HCT116 (cell line): Measurements from ENCODE around the gene NEK6. TPM values are rescaled to one million over a fixed set of nuclear protein-coding genes. Genes with fewer than 3 reads are reported as not detected.

Experiments
- ATAC-seq: fragments of 200-7000 bp; cut with Tn5 transposase; 2 replicates; pipeline ENCODE4 v1.9.1; 2020; ENCODE audit warnings: mild to moderate bottlenecking, moderate library complexity
- BruUV-seq: library from RNA; stranded (reverse); fragments of 400-500 nt; replicated peaks from 2 replicates; lab custom pipeline; 2021; lab: Mats Ljungman, UMichigan
- CTCF ChIA-PET: fragments of 300-600 bp; sonication (Branson Sonifier 250); formaldehyde crosslinking; loops from one replicate; lab custom pipeline; 2021; ENCODE audit warnings: antibody characterized with exemption; lab: Charles Lee
- POLR2A ChIA-PET: fragments of 300-600, 350-600 bp; sonication (Branson Sonifier 250); formaldehyde crosslinking; loops from one replicate; lab custom pipeline; 2021; ENCODE audit warnings: antibody characterized with exemption; lab: Charles Lee
- RAD21 ChIA-PET, 2 experiments: fragments of 300-600 bp; sonication (Branson Sonifier 250); formaldehyde crosslinking; loops; one replicate each; lab custom pipeline; 2023; ENCODE audit warnings: low total read pairs in 2 of 2; ENCODE audit not compliant: uncharacterized antibody in 2 of 2, unreplicated experiment in 2 of 2, low non-redundant PET in 1 of 2; lab: Charles Lee
- DNase-seq: peaks from one replicate; pipeline ENCODE4 v3.0.0-alpha.2; 2010; ENCODE audit warnings: low read depth, low spot score
- H2AFZ ChIP-seq: fragments of 200-600 bp; shearing (Covaris generic), sonication (generic); 2 replicates; pipeline ENCODE4 v1.6.1; 2017; ENCODE audit warnings: low read depth, mixed run types, mixed read lengths, antibody characterized with exemption, low read length; ENCODE audit not compliant: poor library complexity, severe bottlenecking
- H3K27ac ChIP-seq: 2 replicates; pipeline ENCODE4 v1.5.1; 2012; ENCODE audit warnings: low read depth, low read length
- H3K27me3 ChIP-seq: fragments of 200-600 bp; sonication (generic); 2 replicates; pipeline ENCODE4 v1.6.1; 2016; ENCODE audit warnings: mixed run types, low read length, mixed read lengths; ENCODE audit not compliant: insufficient read depth
- H3K36me3 ChIP-seq, 2 experiments: fragments of 200-500 bp in 1 of 2; fragments of 200-600 bp in 1 of 2; sonication (Bioruptor generic) in 1 of 2; sonication (generic) in 1 of 2; 2 replicates each; pipeline versions ENCODE4 v1.5.1 to v1.6.1; 2014 to 2016; ENCODE audit warnings: low read length in 2 of 2, inconsistent platforms in 1 of 2, mixed read lengths in 1 of 2, mixed run types in 1 of 2; ENCODE audit not compliant: insufficient read depth in 2 of 2, control insufficient read depth in 1 of 2
- H3K4me1 ChIP-seq, 2 experiments: fragments of 200-600 bp in 1 of 2; sonication (generic) in 1 of 2; 2 replicates each; pipeline versions ENCODE4 v1.5.1 to v1.6.1; 2012 to 2017; ENCODE audit warnings: low read length in 2 of 2, inconsistent platforms in 1 of 2, mild to moderate bottlenecking in 1 of 2, mixed read lengths in 1 of 2, mixed run types in 1 of 2, moderate library complexity in 1 of 2; ENCODE audit not compliant: insufficient read depth in 2 of 2, control insufficient read depth in 1 of 2
- H3K4me2 ChIP-seq: fragments of 200-600 bp; sonication (generic); 2 replicates; pipeline ENCODE4 v1.6.1; 2017; ENCODE audit warnings: mixed run types, low read length, mixed read lengths
- H3K4me3 ChIP-seq, 2 experiments: fragments of 200-600 bp in 1 of 2; sonication (generic) in 1 of 2; replicated peaks in 1 of 2; 2 replicates each; pipeline ENCODE4 v1.5.1; 2011 to 2016; ENCODE audit warnings: low read length in 2 of 2, control low read depth in 1 of 2, low read depth in 1 of 2, mild to moderate bottlenecking in 1 of 2, mixed read lengths in 1 of 2, mixed run types in 1 of 2
- H3K79me2 ChIP-seq: fragments of 200-600 bp; sonication (generic); 2 replicates; pipeline ENCODE4 v1.6.1; 2017; ENCODE audit warnings: mild to moderate bottlenecking, mixed run types, low read length, moderate library complexity, mixed read lengths; ENCODE audit not compliant: insufficient read depth
- H3K9ac ChIP-seq: fragments of 200-600 bp; sonication (generic); 2 replicates; pipeline ENCODE4 v1.6.1; 2016; ENCODE audit warnings: low read length, mixed read lengths
- H3K9me2 ChIP-seq: fragments of 200-600 bp; sonication (generic), shearing (Covaris generic); 2 replicates; pipeline ENCODE4 v1.6.1; 2017; ENCODE audit warnings: mixed run types, mild to moderate bottlenecking, moderate library complexity; ENCODE audit not compliant: insufficient read depth
- H3K9me3 ChIP-seq, 2 experiments: fragments of 200-500 bp in 1 of 2; fragments of 200-600 bp in 1 of 2; sonication (Bioruptor generic) in 1 of 2; sonication (generic) in 1 of 2; 2 replicates each; pipeline ENCODE4 v1.6.1; 2014 to 2017; ENCODE audit warnings: low read length in 2 of 2, mixed read lengths in 2 of 2, inconsistent platforms in 1 of 2, low read depth in 1 of 2, mild to moderate bottlenecking in 1 of 2, mixed run types in 1 of 2, moderate library complexity in 1 of 2; ENCODE audit not compliant: control insufficient read depth in 1 of 2, insufficient read depth in 1 of 2
- H4K20me1 ChIP-seq: fragments of 200-600 bp; sonication (generic), shearing (Covaris generic); 2 replicates; pipeline ENCODE4 v1.6.1; 2017; ENCODE audit warnings: mixed run types, mild to moderate bottlenecking, moderate library complexity; ENCODE audit not compliant: insufficient read depth
- CBX3 ChIP-seq: IDR thresholded peaks from 2 replicates; pipeline ENCODE4 v1.6.1; 2012; ENCODE audit warnings: low read depth
- CEBPB ChIP-seq: IDR thresholded peaks from 2 replicates; pipeline ENCODE4 v1.6.1; 2012; ENCODE audit warnings: low read depth
- CTCF ChIP-seq, 3 experiments: fragments of 200-600 bp in 1 of 3; sonication (generic) in 1 of 3; IDR thresholded peaks in 2 of 3; conservative IDR thresholded peaks in 1 of 3; 2 replicates each; pipeline ENCODE4 v1.5.1; 2012 to 2017; ENCODE audit warnings: low read depth in 2 of 3, low read length in 2 of 3, antibody characterized with exemption in 1 of 3, borderline replicate concordance in 1 of 3, control low read depth in 1 of 3, mild to moderate bottlenecking in 1 of 3, mixed read lengths in 1 of 3, mixed run types in 1 of 3, moderate library complexity in 1 of 3; ENCODE audit not compliant: insufficient read depth in 1 of 3
- EGR1 ChIP-seq: IDR thresholded peaks from 2 replicates; pipeline ENCODE4 v1.6.1; 2012; ENCODE audit warnings: low read depth
- ELF1 ChIP-seq: IDR thresholded peaks from 2 replicates; pipeline ENCODE4 v1.6.1; 2012; ENCODE audit warnings: low read depth, borderline replicate concordance
- EZH2phosphoT487 ChIP-seq: fragments of 200-600 bp; IDR thresholded peaks from 2 replicates; pipeline ENCODE4 v1.6.1; 2018; ENCODE audit warnings: antibody characterized with exemption, borderline replicate concordance
- FOSL1 ChIP-seq: IDR thresholded peaks from 2 replicates; pipeline ENCODE4 v1.6.1; 2012; ENCODE audit warnings: low read depth
- POLR2A ChIP-seq: IDR thresholded peaks from 2 replicates; pipeline ENCODE4 v1.7.0; 2011; ENCODE audit warnings: borderline replicate concordance; ENCODE audit not compliant: insufficient read depth, insufficient read length; ENCODE audit errors: extremely low read depth
- RAD21 ChIP-seq: IDR thresholded peaks from 2 replicates; pipeline ENCODE4 v1.6.1; 2012; ENCODE audit warnings: low read depth, mild to moderate bottlenecking
- SP1 ChIP-seq: IDR thresholded peaks from 2 replicates; pipeline ENCODE4 v1.6.1; 2012; ENCODE audit warnings: low read depth
- TCF7L2 ChIP-seq: IDR thresholded peaks from 2 replicates; pipeline ENCODE4 v1.7.0; 2011; ENCODE audit warnings: borderline replicate concordance, inconsistent platforms; ENCODE audit not compliant: insufficient read depth, insufficient read length; ENCODE audit errors: extremely low read depth
- YY1 ChIP-seq: IDR thresholded peaks from 2 replicates; pipeline ENCODE4 v1.6.1; 2011; ENCODE audit warnings: low read length, low read depth, moderate library complexity, mild to moderate bottlenecking; ENCODE audit not compliant: insufficient replicate concordance; ENCODE audit errors: extremely low read depth
- ZFX ChIP-seq: fragments of 450-650 bp; IDR thresholded peaks from 2 replicates; pipeline ENCODE4 v1.6.1; 2017
- ZNF274 ChIP-seq: fragments of 200-500 bp; sonication (Bioruptor generic); IDR thresholded peaks from 2 replicates; pipeline ENCODE4 v1.6.1; 2014; ENCODE audit warnings: mild to moderate bottlenecking, low read depth, low read length, inconsistent platforms
- intact Hi-C: fragments of 100-400 bp; cut with micrococcal nuclease; formaldehyde crosslinking; loops from 2 replicates; pipeline ENCODE4 v1.10.0; 2022
- total RNA-seq: library from RNA; stranded (reverse); gene quantifications from one replicate; pipeline ENCODE4 v1.2.1, GENCODE V29; 2021; ENCODE audit not compliant: unreplicated experiment
- TF ChIP-seq, protein P1 (sequence below): IDR thresholded peaks from 2 replicates; pipeline ENCODE4 v1.6.1; 2012
- TF ChIP-seq, protein P2 (sequence below): IDR thresholded peaks from 2 replicates; pipeline ENCODE4 v1.6.1; 2011; ENCODE audit warnings: mild to moderate bottlenecking, low read length, moderate library complexity; ENCODE audit not compliant: insufficient replicate concordance; ENCODE audit errors: extremely low read depth

The NEK6 gene
- total RNA-seq, 1 experiment from 2014 or later: 40.8 TPM

- no peak overlapping the region for H3K9ac ChIP-seq
- no peaks in the 10 kb centered on the region for H3K27me3 ChIP-seq
- H3K4me1 ChIP-seq: no peaks in the 10 kb centered on the region
- no peak overlapping the region for H3K27ac ChIP-seq
- ATAC-seq (no peak), DNase-seq (no peak)
- no TSS peak for BruUV-seq
- ChIA-PET POLR2A (no interaction called here), CTCF (no interaction called here), RAD21 (no interaction called here)
- intact Hi-C loops: no loop called here
- no peak for TF ChIP-seq YY1
- TF ChIP-seq RAD21: no peak
- no peaks in the 10 kb centered on the region for H3K9me3 ChIP-seq
- H3K36me3 ChIP-seq: peaks cover 36 to 48% of the 10 kb centered on the region in 2 experiments
- H4K20me1 ChIP-seq: no peaks in the 10 kb centered on the region
- H3K4me2 ChIP-seq: no peak overlapping the region
- no peak overlapping the region for H2AFZ ChIP-seq
- H3K79me2 ChIP-seq: peaks cover 5% of the 10 kb centered on the region; the same call in 1 of the 2 replicates
- no peaks in the 10 kb centered on the region for H3K9me2 ChIP-seq
- no peak overlapping the region for H3K4me3 ChIP-seq
Measured at GRCh38 chr9:124349267-124349666, 91.5 kb downstream of the NEK6 start.

- CTCF ChIA-PET: no interaction called here
- Histone ChIP-seq H3K36me3 (peaks cover 33 to 48% of the 10 kb centered on the region in 2 experiments), H3K4me3 (no peak overlapping the region), H3K27me3 (no peaks in the 10 kb centered on the region), H3K4me2 (no peak overlapping the region), H3K9me2 (no peaks in the 10 kb centered on the region), H3K27ac (no peak overlapping the region), H2AFZ (no peak overlapping the region), H3K9me3 (no peaks in the 10 kb centered on the region), H3K9ac (no peak overlapping the region), H4K20me1 (no peaks in the 10 kb centered on the region), H3K79me2 (peaks cover 8% of the 10 kb centered on the region; the same call in 1 of the 2 replicates), H3K4me1 (no peaks in the 10 kb centered on the region)
- ATAC-seq: no peak
- TF ChIP-seq, protein P1, sequence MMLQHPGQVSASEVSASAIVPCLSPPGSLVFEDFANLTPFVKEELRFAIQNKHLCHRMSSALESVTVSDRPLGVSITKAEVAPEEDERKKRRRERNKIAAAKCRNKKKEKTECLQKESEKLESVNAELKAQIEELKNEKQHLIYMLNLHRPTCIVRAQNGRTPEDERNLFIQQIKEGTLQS: no peak
- TF ChIP-seq SP1 (no peak), CTCF (IDR thresholded peaks at IDR 0.05 in 2 of 3, conservative IDR thresholded peaks at IDR 0.05 in 1 of 3; ENCODE audit: borderline replicate concordance in 1 of 3, insufficient read depth in 1 of 3, low read depth in 2 of 3, low read length in 2 of 3) (no peak), TCF7L2 (no peak), ZNF274 (no peak), CBX3 (no peak), ZFX (no peak), ELF1 (no peak), FOSL1 (no peak), CEBPB (no peak), RAD21 (no peak), EGR1 (no peak), YY1 (no peak), EZH2phosphoT487 (no peak), POLR2A (no peak)
- TF ChIP-seq, protein P2, sequence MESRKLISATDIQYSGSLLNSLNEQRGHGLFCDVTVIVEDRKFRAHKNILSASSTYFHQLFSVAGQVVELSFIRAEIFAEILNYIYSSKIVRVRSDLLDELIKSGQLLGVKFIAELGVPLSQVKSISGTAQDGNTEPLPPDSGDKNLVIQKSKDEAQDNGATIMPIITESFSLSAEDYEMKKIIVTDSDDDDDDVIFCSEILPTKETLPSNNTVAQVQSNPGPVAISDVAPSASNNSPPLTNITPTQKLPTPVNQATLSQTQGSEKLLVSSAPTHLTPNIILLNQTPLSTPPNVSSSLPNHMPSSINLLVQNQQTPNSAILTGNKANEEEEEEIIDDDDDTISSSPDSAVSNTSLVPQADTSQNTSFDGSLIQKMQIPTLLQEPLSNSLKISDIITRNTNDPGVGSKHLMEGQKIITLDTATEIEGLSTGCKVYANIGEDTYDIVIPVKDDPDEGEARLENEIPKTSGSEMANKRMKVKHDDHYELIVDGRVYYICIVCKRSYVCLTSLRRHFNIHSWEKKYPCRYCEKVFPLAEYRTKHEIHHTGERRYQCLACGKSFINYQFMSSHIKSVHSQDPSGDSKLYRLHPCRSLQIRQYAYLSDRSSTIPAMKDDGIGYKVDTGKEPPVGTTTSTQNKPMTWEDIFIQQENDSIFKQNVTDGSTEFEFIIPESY: no peak
- DNase-seq: no peak
- intact Hi-C loops: no loop called here
- RAD21 ChIA-PET: no interaction called here
- POLR2A ChIA-PET: no interaction called here
- no TSS peak for BruUV-seq
Measured at GRCh38 chr9:124349675-124350493, 92.1 kb downstream of the NEK6 start.
